Measurements from ENCODE around the gene CACFD1.

Gene CACFD1

GRCh38 chr9:133505901-133506652 is 46.3 kb downstream of the CACFD1 start:
- peak; percentile 83 for DNase-seq

GRCh38 chr9:133506653-133507038 is 46.9 kb downstream of the CACFD1 start:
- DNase-seq: peak; percentile 78

- DNase-seq: no peak
Measured at GRCh38 chr9:133507246-133507965, 47.6 kb downstream of the CACFD1 start.

- no peak for DNase-seq
Measured at GRCh38 chr9:133508046-133508445, 48.3 kb downstream of the CACFD1 start.

GRCh38 chr9:133509179-133510083 is 49.7 kb downstream of the CACFD1 start:
- DNase-seq: peak; percentile 75

- DNase-seq: peak; percentile 53
Measured at GRCh38 chr9:133510926-133511505, 51.2 kb downstream of the CACFD1 start.

- DNase-seq: no peak
Measured at GRCh38 chr9:133511607-133512006, 51.8 kb downstream of the CACFD1 start.

- no peak for DNase-seq
Measured at GRCh38 chr9:133512253-133513213, 52.8 kb downstream of the CACFD1 start.

- DNase-seq: no peak
Measured at GRCh38 chr9:133513214-133514100, 53.7 kb downstream of the CACFD1 start.

- peak; percentile 78 for DNase-seq
Measured at GRCh38 chr9:133514460-133515239, 54.9 kb downstream of the CACFD1 start.

GRCh38 chr9:133515240-133515610 is 55.4 kb downstream of the CACFD1 start:
- no peak for DNase-seq

- no peak for DNase-seq
Measured at GRCh38 chr9:133515615-133516255, 56.0 kb downstream of the CACFD1 start.

GRCh38 chr9:133516256-133516960 is 56.6 kb downstream of the CACFD1 start:
- DNase-seq: no peak

GRCh38 chr9:133516961-133517350 is 57.2 kb downstream of the CACFD1 start:
- DNase-seq: no peak

- no peak for DNase-seq
Measured at GRCh38 chr9:133517711-133518110, 57.9 kb downstream of the CACFD1 start.

- DNase-seq: no peak
Measured at GRCh38 chr9:133518200-133518599, 58.4 kb downstream of the CACFD1 start.

- DNase-seq: no peak
Measured at GRCh38 chr9:133518706-133519449, 59.1 kb downstream of the CACFD1 start.

GRCh38 chr9:133519693-133520092 is 59.9 kb downstream of the CACFD1 start:
- no peak for DNase-seq
